Measurements from ENCODE around the gene MGME1. TPM values are rescaled to one million over a fixed set of nuclear protein-coding genes. Genes with fewer than 3 reads are reported as not detected.

MGME1 gene
- total RNA-seq, 4 donors from 2014 or later = 4.6 to 14.7 (median 8.7) TPM

DNA sequence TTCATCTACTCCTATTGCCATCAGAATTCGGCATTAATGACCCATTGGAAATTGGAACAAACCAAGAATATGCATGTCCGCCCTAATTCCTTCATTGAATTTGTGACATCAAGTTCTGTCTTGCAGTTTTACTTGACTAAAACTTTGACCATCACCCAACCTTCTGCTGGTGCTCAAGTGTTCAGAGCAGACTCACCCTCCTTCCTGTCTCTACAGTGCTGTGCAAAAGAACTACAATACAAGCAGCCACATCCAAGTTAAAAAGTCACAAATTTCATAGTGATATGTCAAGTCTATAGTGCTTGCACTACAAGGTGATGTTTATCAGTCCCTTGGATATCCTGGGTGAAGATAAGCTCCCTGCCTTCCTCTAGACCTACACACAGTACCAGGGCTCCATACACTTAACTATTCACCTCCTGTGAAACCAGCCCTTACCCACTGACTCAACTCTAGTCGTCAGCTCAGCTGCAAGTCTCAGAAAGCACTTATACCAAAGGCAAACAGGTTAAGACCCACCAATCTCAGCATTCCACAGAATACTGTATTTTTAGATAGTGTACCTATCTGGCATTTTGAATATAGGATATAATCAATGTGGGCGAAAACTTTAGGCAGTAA lies 23.9 kb upstream of the MGME1 start:
- Histone ChIP-seq H3K4me1 (no peaks in the 10 kb centered on the region), H3K9me3 (no peaks in the 10 kb centered on the region), H3K27ac (no peak overlapping the region), H3K4me3 (no peak overlapping the region), H3K36me3 (peaks cover 1 to 99% (median 30%) of the 10 kb centered on the region in 3 donors), H3K27me3 (no peaks in the 10 kb centered on the region)
- no peak for DNase-seq (ENCODE audit: low spot score in 2 of 2)
- TF ChIP-seq EP300 (IDR thresholded peaks at IDR 0.05) (no peak), POLR2A (IDR thresholded peaks at IDR 0.05) (no peak)
- TF ChIP-seq, protein P1, sequence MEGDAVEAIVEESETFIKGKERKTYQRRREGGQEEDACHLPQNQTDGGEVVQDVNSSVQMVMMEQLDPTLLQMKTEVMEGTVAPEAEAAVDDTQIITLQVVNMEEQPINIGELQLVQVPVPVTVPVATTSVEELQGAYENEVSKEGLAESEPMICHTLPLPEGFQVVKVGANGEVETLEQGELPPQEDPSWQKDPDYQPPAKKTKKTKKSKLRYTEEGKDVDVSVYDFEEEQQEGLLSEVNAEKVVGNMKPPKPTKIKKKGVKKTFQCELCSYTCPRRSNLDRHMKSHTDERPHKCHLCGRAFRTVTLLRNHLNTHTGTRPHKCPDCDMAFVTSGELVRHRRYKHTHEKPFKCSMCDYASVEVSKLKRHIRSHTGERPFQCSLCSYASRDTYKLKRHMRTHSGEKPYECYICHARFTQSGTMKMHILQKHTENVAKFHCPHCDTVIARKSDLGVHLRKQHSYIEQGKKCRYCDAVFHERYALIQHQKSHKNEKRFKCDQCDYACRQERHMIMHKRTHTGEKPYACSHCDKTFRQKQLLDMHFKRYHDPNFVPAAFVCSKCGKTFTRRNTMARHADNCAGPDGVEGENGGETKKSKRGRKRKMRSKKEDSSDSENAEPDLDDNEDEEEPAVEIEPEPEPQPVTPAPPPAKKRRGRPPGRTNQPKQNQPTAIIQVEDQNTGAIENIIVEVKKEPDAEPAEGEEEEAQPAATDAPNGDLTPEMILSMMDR (IDR thresholded peaks at IDR 0.05) = no peak
- WGBS, 2 donors = 92 to 94% methylated on average over 4 of the region's 4 CpGs

DNA sequence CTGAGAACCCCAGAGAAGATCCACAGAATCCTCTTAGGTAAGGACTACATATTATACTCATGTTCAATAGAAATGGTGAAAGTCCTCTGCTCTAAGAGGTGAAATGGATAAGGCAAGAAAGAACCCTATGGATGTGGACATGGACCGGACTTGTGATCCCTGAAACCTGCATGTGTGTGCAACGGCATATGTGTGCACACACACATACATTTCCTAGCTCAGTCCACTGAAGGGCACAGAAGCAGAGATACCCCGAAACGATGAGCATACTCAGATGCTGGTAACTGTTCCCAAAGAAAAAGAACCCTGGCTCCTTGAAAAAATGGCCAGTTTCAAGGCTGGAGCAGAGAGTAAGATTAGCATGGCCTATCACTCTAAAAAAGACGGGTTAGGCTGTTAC lies 22.8 kb upstream of the MGME1 start:
- Histone ChIP-seq H3K27me3 (no peaks in the 10 kb centered on the region), H3K4me3 (no peak overlapping the region), H3K27ac (no peak overlapping the region), H3K4me1 (no peaks in the 10 kb centered on the region), H3K9me3 (no peaks in the 10 kb centered on the region), H3K36me3 (peaks cover 3 to 99% (median 38%) of the 10 kb centered on the region in 3 donors)
- no peak for TF ChIP-seq EP300 (IDR thresholded peaks at IDR 0.05)
- no peak for TF ChIP-seq POLR2A (IDR thresholded peaks at IDR 0.05)
- TF ChIP-seq, protein P1 (IDR thresholded peaks at IDR 0.05) = no peak
- no peak for DNase-seq (ENCODE audit: low spot score in 2 of 2)
- 94 to 97% methylated on average over 5 of the region's 5 CpGs for WGBS, 2 donors

DNA sequence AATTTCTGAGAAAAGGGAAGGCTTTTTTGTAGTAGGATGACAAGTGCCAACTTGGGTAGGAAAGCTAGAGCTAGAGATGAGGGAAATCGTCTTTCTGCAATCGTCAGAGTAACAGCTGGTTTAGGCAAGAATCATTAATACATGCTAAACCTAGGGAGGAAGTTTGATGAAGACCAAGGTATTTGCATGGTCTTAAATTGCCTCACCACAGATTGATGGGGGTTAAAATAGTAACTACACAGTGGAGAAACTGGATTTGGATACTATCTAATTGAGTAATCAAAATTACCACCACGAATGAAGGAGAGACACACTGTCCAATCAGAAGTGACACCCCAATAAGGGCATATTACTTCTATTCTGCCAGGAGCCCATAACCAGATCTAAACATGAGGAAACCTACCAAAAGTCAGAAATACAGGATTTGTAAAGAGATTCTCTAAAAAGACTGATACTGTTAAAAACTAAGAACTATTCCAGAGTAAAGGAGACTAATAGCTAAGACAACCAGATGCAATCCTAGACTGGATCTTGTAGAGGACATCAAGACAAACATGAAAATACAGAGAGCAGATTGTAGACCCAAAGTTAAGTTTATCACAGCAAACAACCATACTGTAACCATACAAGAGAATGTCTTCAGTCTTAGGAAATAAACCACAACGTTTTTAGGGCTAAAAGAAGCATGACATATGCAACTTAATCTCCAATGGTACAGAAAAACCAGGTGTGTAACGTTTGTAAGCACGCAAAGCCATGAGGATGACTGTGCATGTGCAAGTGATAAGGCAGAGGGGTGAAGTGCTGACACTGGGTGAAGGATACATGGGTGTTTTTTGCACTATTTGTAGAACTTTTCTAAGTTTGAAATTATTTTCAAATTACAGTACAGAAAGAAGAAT lies 22.0 kb upstream of the MGME1 start:
- Histone ChIP-seq H3K36me3 (peaks cover 3 to 99% (median 42%) of the 10 kb centered on the region in 3 donors), H3K4me3 (no peak overlapping the region), H3K4me1 (no peaks in the 10 kb centered on the region), H3K9me3 (no peaks in the 10 kb centered on the region), H3K27me3 (no peaks in the 10 kb centered on the region), H3K27ac (no peak overlapping the region)
- 81 to 84% methylated on average over 6 of the region's 6 CpGs for WGBS, 2 donors
- DNase-seq (ENCODE audit: low spot score in 2 of 2) = no peak
- TF ChIP-seq EP300 (IDR thresholded peaks at IDR 0.05) (no peak), POLR2A (IDR thresholded peaks at IDR 0.05) (no peak)
- TF ChIP-seq, protein P1 (IDR thresholded peaks at IDR 0.05) = no peak

DNA sequence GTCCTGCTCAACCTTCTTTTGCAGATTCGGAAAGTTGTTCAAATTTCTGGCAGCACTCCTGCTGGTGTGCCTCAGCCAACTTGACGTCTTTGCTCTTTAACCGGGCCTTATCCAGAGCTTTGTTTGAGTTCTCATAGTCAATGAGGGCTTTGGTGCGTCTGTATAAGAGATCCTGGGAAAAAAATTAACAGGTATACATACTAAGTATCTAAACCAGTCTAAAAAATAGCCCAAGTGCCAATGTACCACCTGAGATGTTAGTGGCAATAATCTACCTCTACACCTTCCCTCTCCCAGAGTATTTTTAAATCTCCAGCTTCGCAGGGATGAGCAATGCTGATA lies 21.4 kb upstream of the MGME1 start:
- Histone ChIP-seq H3K36me3 (peaks cover 3 to 99% (median 42%) of the 10 kb centered on the region in 3 donors), H3K4me1 (no peaks in the 10 kb centered on the region), H3K4me3 (no peak overlapping the region), H3K27me3 (no peaks in the 10 kb centered on the region), H3K9me3 (no peaks in the 10 kb centered on the region), H3K27ac (no peak overlapping the region)
- TF ChIP-seq EP300 (IDR thresholded peaks at IDR 0.05) (no peak), POLR2A (IDR thresholded peaks at IDR 0.05) (no peak)
- TF ChIP-seq, protein P1 (IDR thresholded peaks at IDR 0.05) = no peak
- DNase-seq (ENCODE audit: low spot score in 2 of 2) = no peak
- WGBS, 2 donors = 59 to 70% methylated on average over 5 of the region's 5 CpGs

DNA sequence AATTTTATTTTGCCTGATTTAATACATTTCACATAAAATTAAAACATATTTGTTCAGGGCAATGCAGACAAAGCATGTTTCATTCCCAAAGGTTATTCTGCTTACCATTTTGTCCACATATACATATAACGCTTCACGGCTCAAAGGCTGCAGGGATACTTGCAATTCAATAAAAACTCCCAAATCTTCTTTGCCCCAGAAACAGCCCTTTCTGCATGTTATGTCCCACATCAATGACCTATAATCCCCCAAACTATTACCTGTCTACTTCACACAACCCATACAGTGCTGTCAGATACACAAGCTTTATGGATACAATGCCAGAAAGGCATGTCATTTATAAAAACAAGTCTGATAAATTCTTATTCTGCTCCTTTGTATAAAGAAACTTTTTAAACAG lies 20.4 kb upstream of the MGME1 start:
- H3K36me3 ChIP-seq = peaks cover 3 to 100% (median 42%) of the 10 kb centered on the region in 3 donors
- 93% methylated on average over 2 of the region's 2 CpGs for WGBS, 2 donors
- TF ChIP-seq, protein P1 (IDR thresholded peaks at IDR 0.05) = no peak
- TF ChIP-seq EP300 (IDR thresholded peaks at IDR 0.05) (no peak), POLR2A (IDR thresholded peaks at IDR 0.05) (no peak)

More for the DNA sequence above, 20.4 kb upstream of the MGME1 start:
- no peaks in the 10 kb centered on the region for H3K4me1 ChIP-seq
- H3K27me3 ChIP-seq = no peaks in the 10 kb centered on the region
- H3K27ac ChIP-seq = no peak overlapping the region
- no peaks in the 10 kb centered on the region for H3K9me3 ChIP-seq
- no peak for DNase-seq (ENCODE audit: low spot score in 2 of 2)
- no peak overlapping the region for H3K4me3 ChIP-seq
